ENCODE results near the gene DYRK1A. TPM values are rescaled to one million over a fixed set of nuclear protein-coding genes. Genes with fewer than 3 reads are reported as not detected.

The DYRK1A gene
- total RNA-seq, 1 experiment from 2014 or later, result 49.3 TPM

DNA sequence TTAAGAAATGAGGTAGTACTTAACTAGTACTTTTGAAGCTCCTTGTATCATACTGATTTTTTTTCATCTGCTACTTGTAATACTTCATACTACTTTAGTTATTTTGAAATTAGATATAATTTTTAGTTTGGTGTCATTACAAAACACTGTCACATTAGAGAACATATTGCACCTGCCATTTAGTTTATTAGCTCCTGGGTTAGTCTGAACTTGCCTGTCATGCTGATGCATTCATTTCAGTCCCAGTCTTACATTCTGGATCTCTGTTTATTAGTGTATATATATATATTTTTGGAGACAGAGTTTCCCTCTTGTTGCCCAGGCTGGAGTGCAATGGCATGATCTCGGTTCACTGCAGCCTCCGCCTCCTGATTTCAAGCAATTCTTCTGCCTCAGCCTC, 50.3 kb downstream of the DYRK1A start:
- POLR2A ChIA-PET, result no interaction called here
- H3K27me3 ChIP-seq (ENCODE audit: insufficient read depth, low read length), result no peaks in the 10 kb centered on the region
- H3K4me1 ChIP-seq (ENCODE audit: control insufficient read depth in 1 of 2, insufficient read depth in 2 of 2, low read length in 2 of 2), result peaks cover 0 to 4% of the 10 kb centered on the region in 2 experiments; a peak in 1 of 4 replicates
- intact Hi-C loops (cut with micrococcal nuclease), result no loop called here
- H3K27ac ChIP-seq (ENCODE audit: low read depth, low read length), result no peak overlapping the region
- no peaks in the 10 kb centered on the region for H3K9me3 ChIP-seq (ENCODE audit: control insufficient read depth in 1 of 2, insufficient read depth in 1 of 2, low read depth in 1 of 2, low read length in 2 of 2)
- H3K36me3 ChIP-seq (ENCODE audit: control insufficient read depth in 1 of 2, insufficient read depth in 2 of 2, low read length in 2 of 2), result peaks cover 0 to 6% of the 10 kb centered on the region in 2 experiments; a peak in 1 of 4 replicates
- H4K20me1 ChIP-seq (ENCODE audit: insufficient read depth), result peaks cover 12% of the 10 kb centered on the region; the same call in 1 of the 2 replicates
- RAD21 ChIA-PET (ENCODE audit: low non-redundant PET in 1 of 2, low total read pairs in 2 of 2, uncharacterized antibody in 2 of 2, unreplicated experiment in 2 of 2), result no interaction called here
- ATAC-seq (no peak), DNase-seq (ENCODE audit: low read depth, low spot score) (no peak)
- TF ChIP-seq YY1 (IDR thresholded peaks at IDR 0.05; ENCODE audit: extremely low read depth, insufficient replicate concordance, low read depth, low read length), result no peak
- TF ChIP-seq, protein P1, sequence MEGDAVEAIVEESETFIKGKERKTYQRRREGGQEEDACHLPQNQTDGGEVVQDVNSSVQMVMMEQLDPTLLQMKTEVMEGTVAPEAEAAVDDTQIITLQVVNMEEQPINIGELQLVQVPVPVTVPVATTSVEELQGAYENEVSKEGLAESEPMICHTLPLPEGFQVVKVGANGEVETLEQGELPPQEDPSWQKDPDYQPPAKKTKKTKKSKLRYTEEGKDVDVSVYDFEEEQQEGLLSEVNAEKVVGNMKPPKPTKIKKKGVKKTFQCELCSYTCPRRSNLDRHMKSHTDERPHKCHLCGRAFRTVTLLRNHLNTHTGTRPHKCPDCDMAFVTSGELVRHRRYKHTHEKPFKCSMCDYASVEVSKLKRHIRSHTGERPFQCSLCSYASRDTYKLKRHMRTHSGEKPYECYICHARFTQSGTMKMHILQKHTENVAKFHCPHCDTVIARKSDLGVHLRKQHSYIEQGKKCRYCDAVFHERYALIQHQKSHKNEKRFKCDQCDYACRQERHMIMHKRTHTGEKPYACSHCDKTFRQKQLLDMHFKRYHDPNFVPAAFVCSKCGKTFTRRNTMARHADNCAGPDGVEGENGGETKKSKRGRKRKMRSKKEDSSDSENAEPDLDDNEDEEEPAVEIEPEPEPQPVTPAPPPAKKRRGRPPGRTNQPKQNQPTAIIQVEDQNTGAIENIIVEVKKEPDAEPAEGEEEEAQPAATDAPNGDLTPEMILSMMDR (IDR thresholded peaks at IDR 0.05 in 2 of 3, conservative IDR thresholded peaks at IDR 0.05 in 1 of 3; ENCODE audit: borderline replicate concordance in 1 of 3, insufficient read depth in 1 of 3, low read depth in 2 of 3, low read length in 2 of 3), result no peak
- TF ChIP-seq SRF (IDR thresholded peaks at IDR 0.05; ENCODE audit: low read depth), result no peak
- no peak for TF ChIP-seq EGR1 (IDR thresholded peaks at IDR 0.05; ENCODE audit: low read depth)
- no peak for TF ChIP-seq SIN3A (IDR thresholded peaks at IDR 0.05; ENCODE audit: low read depth)
- no peaks in the 10 kb centered on the region for H3K9me2 ChIP-seq (ENCODE audit: insufficient read depth)
- CTCF ChIA-PET, result no interaction called here
- H3K9ac ChIP-seq (ENCODE audit: low read length), result no peak overlapping the region
- no TSS peak for BruUV-seq (replicated peaks)
- H2AFZ ChIP-seq (ENCODE audit: low read depth, low read length, poor library complexity, severe bottlenecking), result no peak overlapping the region
- H3K4me3 ChIP-seq (replicated peaks in 1 of 2; ENCODE audit: low read depth in 1 of 2, low read length in 2 of 2), result no peak overlapping the region
- no peak overlapping the region for H3K4me2 ChIP-seq (ENCODE audit: low read length)
- H3K79me2 ChIP-seq (ENCODE audit: insufficient read depth, low read length), result peaks cover 99% of the 10 kb centered on the region

DNA sequence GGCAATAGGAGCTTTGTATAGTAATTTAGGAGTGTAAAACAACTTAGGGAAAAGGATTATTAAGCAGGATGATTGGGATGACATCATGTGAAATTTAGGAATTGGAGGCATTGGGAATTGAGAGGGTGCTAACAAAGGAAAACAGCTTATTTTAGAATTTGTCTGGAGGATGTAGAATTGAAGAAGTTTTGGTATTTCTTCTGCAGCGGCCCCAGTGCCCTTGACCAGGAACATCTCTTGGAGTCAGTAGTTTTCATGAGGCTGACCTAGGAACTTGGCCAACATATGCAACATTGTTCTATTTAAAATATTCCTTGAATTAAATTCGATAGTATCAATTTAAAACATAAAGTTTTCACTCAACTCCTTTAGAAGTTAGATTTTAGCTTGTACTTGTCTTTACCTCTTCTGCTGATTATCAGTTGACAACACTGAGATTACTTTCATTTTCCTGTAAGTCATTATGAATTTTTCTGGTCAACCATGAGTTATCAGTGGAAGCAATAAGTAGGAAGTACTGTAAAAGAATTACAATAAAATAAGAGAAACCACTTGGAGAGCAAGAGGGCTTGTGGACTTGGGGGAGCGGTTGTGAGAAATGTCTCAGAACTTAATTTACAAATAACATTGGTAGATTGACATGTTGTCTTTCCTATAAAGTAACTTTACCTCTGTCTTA, 52.8 kb downstream of the DYRK1A start:
- RAD21 ChIA-PET (ENCODE audit: low non-redundant PET in 1 of 2, low total read pairs in 2 of 2, uncharacterized antibody in 2 of 2, unreplicated experiment in 2 of 2), result no interaction called here
- no peaks in the 10 kb centered on the region for H3K9me2 ChIP-seq (ENCODE audit: insufficient read depth)
- TF ChIP-seq, protein P1 (IDR thresholded peaks at IDR 0.05 in 2 of 3, conservative IDR thresholded peaks at IDR 0.05 in 1 of 3; ENCODE audit: borderline replicate concordance in 1 of 3, insufficient read depth in 1 of 3, low read depth in 2 of 3, low read length in 2 of 3), result no peak
- TF ChIP-seq, protein P2, sequence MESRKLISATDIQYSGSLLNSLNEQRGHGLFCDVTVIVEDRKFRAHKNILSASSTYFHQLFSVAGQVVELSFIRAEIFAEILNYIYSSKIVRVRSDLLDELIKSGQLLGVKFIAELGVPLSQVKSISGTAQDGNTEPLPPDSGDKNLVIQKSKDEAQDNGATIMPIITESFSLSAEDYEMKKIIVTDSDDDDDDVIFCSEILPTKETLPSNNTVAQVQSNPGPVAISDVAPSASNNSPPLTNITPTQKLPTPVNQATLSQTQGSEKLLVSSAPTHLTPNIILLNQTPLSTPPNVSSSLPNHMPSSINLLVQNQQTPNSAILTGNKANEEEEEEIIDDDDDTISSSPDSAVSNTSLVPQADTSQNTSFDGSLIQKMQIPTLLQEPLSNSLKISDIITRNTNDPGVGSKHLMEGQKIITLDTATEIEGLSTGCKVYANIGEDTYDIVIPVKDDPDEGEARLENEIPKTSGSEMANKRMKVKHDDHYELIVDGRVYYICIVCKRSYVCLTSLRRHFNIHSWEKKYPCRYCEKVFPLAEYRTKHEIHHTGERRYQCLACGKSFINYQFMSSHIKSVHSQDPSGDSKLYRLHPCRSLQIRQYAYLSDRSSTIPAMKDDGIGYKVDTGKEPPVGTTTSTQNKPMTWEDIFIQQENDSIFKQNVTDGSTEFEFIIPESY (IDR thresholded peaks at IDR 0.05; ENCODE audit: extremely low read depth, insufficient replicate concordance, low read length), result no peak
- no peak for TF ChIP-seq YY1 (IDR thresholded peaks at IDR 0.05; ENCODE audit: extremely low read depth, insufficient replicate concordance, low read depth, low read length)
- no peak for TF ChIP-seq SRF (IDR thresholded peaks at IDR 0.05; ENCODE audit: low read depth)
- TF ChIP-seq ZNF274 (IDR thresholded peaks at IDR 0.05; ENCODE audit: low read depth, low read length), result no peak
- TF ChIP-seq, protein P3, sequence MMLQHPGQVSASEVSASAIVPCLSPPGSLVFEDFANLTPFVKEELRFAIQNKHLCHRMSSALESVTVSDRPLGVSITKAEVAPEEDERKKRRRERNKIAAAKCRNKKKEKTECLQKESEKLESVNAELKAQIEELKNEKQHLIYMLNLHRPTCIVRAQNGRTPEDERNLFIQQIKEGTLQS (IDR thresholded peaks at IDR 0.05), result no peak
- no peak for TF ChIP-seq ZFX (IDR thresholded peaks at IDR 0.05)
- no peak for TF ChIP-seq CEBPB (IDR thresholded peaks at IDR 0.05; ENCODE audit: low read depth)
- no peak for TF ChIP-seq SIN3A (IDR thresholded peaks at IDR 0.05; ENCODE audit: low read depth)
- TF ChIP-seq JUND (IDR thresholded peaks at IDR 0.05), result no peak
- no peak for TF ChIP-seq POLR2A (IDR thresholded peaks at IDR 0.05; ENCODE audit: borderline replicate concordance, extremely low read depth, insufficient read depth, insufficient read length)

More for the DNA sequence above, 52.8 kb downstream of the DYRK1A start:
- CTCF ChIA-PET, result no interaction called here
- H3K4me1 ChIP-seq (ENCODE audit: control insufficient read depth in 1 of 2, insufficient read depth in 2 of 2, low read length in 2 of 2), result no peaks in the 10 kb centered on the region
- ATAC-seq, result no peak
- H3K27ac ChIP-seq (ENCODE audit: low read depth, low read length), result no peak overlapping the region
- H3K36me3 ChIP-seq (ENCODE audit: control insufficient read depth in 1 of 2, insufficient read depth in 2 of 2, low read length in 2 of 2), result peaks cover 0 to 12% of the 10 kb centered on the region in 2 experiments; a peak in 1 of 4 replicates
- peaks cover 99% of the 10 kb centered on the region for H3K79me2 ChIP-seq (ENCODE audit: insufficient read depth, low read length)
- no TSS peak for BruUV-seq (replicated peaks)
- no peak overlapping the region for H3K9ac ChIP-seq (ENCODE audit: low read length)
- H3K4me2 ChIP-seq (ENCODE audit: low read length), result no peak overlapping the region
- POLR2A ChIA-PET, result no interaction called here
- no peaks in the 10 kb centered on the region for H3K27me3 ChIP-seq (ENCODE audit: insufficient read depth, low read length)
- no peak overlapping the region for H2AFZ ChIP-seq (ENCODE audit: low read depth, low read length, poor library complexity, severe bottlenecking)
- H3K4me3 ChIP-seq (replicated peaks in 1 of 2; ENCODE audit: low read depth in 1 of 2, low read length in 2 of 2), result no peak overlapping the region
- 0 out of 2 replicates have a peak, but pooled peaks cover 8% of the 10 kb centered on the region for H4K20me1 ChIP-seq (ENCODE audit: insufficient read depth)
- intact Hi-C loops (cut with micrococcal nuclease), result no loop called here
- H3K9me3 ChIP-seq (ENCODE audit: control insufficient read depth in 1 of 2, insufficient read depth in 1 of 2, low read depth in 1 of 2, low read length in 2 of 2), result no peaks in the 10 kb centered on the region
- DNase-seq (ENCODE audit: low read depth, low spot score), result no peak
